Neural crest cell (in vitro differentiated cells): ENCODE results near the gene RNF220. TPM values are rescaled to one million over a fixed set of nuclear protein-coding genes. Genes with fewer than 3 reads are reported as not detected.

ENCODE experiments used
- DNase-seq: peaks from one replicate; pipeline ENCODE4 v3.0.0; 2021; ENCODE audit warnings: low read depth, mixed read lengths, low spot score
- H3K27ac Mint-ChIP-seq: one replicate; pipeline ENCODE4 v1.8.0; 2021; ENCODE audit warnings: mild to moderate bottlenecking, mixed read lengths; ENCODE audit not compliant: unreplicated experiment
- H3K27me3 Mint-ChIP-seq: 2 replicates; pipeline ENCODE4 v1.8.0; 2021; ENCODE audit warnings: low read depth, mild to moderate bottlenecking, mixed read lengths
- H3K36me3 Mint-ChIP-seq: 2 replicates; pipeline ENCODE4 v1.8.0; 2021; ENCODE audit warnings: low read depth, mild to moderate bottlenecking, mixed read lengths
- H3K4me1 Mint-ChIP-seq: 2 replicates; pipeline ENCODE4 v1.8.0; 2021; ENCODE audit warnings: mixed read lengths
- H3K4me3 Mint-ChIP-seq: one replicate; pipeline ENCODE4 v1.8.0; 2021; ENCODE audit warnings: mild to moderate bottlenecking, mixed read lengths
- H3K9me3 Mint-ChIP-seq: 2 replicates; pipeline ENCODE4 v1.8.0; 2021; ENCODE audit warnings: mixed read lengths
- CTCF ChIP-seq: fragments of 200-600 bp; sonication (generic); conservative IDR thresholded peaks from 2 replicates; pipeline ENCODE4 v1.5.0; 2021; ENCODE audit warnings: antibody characterized with exemption, mild to moderate bottlenecking
- total RNA-seq: library from RNA; stranded (reverse); gene quantifications from 2 replicates; pipeline ENCODE4 v1.2.1, GENCODE V29; 2021

Gene RNF220
- total RNA-seq, 1 donor from 2014 or later, result 96.7 TPM

DNA sequence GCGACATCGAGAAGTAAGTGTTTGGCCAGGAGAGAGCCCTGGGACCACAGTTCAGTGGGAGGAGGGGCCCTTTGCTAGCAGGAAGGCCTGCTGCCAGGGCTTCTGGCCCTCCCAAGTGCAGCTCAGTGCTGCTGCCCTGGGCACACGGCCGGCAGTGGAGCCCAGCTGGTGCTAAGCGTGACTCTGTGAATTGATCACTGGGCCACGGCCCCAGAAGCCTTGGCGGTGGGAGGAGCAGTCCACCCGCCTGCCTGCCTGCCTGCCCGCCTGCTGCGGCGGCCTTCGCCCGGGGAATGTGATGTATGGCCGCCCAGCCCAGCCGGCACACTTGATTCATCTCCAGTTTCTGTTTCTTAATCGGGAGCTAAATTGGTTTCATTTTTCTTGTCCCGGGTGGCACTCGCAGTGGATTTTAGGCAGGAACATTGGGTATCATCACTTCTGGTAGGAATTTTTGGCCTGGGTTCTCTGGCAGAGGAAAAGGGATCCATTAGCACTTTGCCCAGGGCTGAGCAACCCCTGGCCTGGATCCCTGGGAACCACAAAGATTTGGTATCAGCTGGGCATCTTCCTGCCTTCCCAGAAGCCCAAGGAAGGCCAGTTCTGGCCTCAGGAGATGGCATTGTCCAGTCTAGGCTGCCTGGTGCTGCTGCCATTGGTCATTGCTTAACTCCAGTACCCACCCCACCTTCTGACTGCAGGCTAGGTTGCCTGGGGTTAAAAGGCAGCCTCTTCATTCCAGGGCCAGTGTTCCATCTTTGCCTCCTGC lies 240.6 kb downstream of the RNF220 start:
- Mint-ChIP-seq H3K36me3 (peaks cover 7% of the 10 kb centered on the region), H3K9me3 (no peaks in the 10 kb centered on the region), H3K4me3 (no peak overlapping the region), H3K27ac (peak overlapping the region; percentile 62), H3K27me3 (no peaks in the 10 kb centered on the region), H3K4me1 (peaks cover 27% of the 10 kb centered on the region)
- DNase-seq, result no peak
- TF ChIP-seq CTCF, result no peak

GRCh38 chr1:44646261-44647110 lies 241.4 kb downstream of the RNF220 start:
- H3K9me3 Mint-ChIP-seq, result no peaks in the 10 kb centered on the region
- H3K27ac Mint-ChIP-seq, result no peak overlapping the region
- DNase-seq, result no peak
- no peak for TF ChIP-seq CTCF
- H3K36me3 Mint-ChIP-seq, result peaks cover 7% of the 10 kb centered on the region
- H3K27me3 Mint-ChIP-seq, result no peaks in the 10 kb centered on the region
- peaks cover 22% of the 10 kb centered on the region for H3K4me1 Mint-ChIP-seq
- no peak overlapping the region for H3K4me3 Mint-ChIP-seq

GRCh38 chr1:44647896-44648295 lies 242.8 kb downstream of the RNF220 start:
- H3K4me1 Mint-ChIP-seq, result peaks cover 17% of the 10 kb centered on the region
- H3K4me3 Mint-ChIP-seq, result no peak overlapping the region
- no peaks in the 10 kb centered on the region for H3K9me3 Mint-ChIP-seq
- peaks cover 5% of the 10 kb centered on the region for H3K36me3 Mint-ChIP-seq
- no peak for DNase-seq
- peak overlapping the region; percentile 85 for H3K27ac Mint-ChIP-seq
- no peaks in the 10 kb centered on the region for H3K27me3 Mint-ChIP-seq
- TF ChIP-seq CTCF, result no peak

DNA sequence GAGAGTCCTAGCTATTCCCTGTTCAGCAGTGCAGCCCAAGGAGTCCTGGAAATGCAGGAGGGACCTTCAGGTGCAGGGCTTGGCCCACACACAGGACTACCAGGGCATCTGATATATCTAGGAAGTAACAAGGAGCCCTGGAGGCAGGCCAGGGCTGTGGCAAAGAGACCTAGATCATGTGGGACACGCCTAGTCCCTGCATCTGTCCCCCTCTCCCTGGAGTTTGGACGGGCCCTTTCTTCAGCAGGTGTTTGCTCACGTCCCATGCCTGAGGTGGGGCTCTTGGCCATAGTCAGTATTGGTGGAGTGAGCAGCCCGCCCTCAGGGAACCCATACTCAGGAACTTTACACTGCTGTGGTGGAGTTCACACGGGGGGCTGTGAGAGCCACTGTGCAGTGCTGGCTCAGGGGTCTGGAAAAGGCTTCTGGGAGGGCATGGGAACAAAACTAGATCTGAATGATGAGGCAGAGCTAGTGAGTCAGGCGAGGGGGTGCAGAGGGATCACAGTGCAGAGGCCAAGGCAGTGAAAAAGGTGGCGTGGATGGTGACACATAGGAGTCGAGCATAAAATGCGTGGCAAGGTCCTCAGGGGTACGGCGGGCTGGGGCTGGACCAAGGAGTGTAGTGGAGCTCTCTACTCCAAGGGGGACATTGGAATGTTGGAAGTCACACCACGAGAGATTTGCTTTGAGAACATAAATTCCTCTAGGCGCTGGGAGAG lies 243.6 kb downstream of the RNF220 start:
- TF ChIP-seq CTCF, result no peak
- no peaks in the 10 kb centered on the region for H3K9me3 Mint-ChIP-seq
- peak overlapping the region; percentile 87 for H3K27ac Mint-ChIP-seq
- H3K36me3 Mint-ChIP-seq, result peaks cover 5% of the 10 kb centered on the region
- H3K4me1 Mint-ChIP-seq, result peaks cover 17% of the 10 kb centered on the region
- no peak for DNase-seq
- H3K4me3 Mint-ChIP-seq, result no peak overlapping the region
- no peaks in the 10 kb centered on the region for H3K27me3 Mint-ChIP-seq

- Mint-ChIP-seq H3K36me3 (peaks cover 5% of the 10 kb centered on the region), H3K27ac (no peak overlapping the region), H3K4me3 (no peak overlapping the region), H3K4me1 (peaks cover 17% of the 10 kb centered on the region), H3K9me3 (no peaks in the 10 kb centered on the region), H3K27me3 (no peaks in the 10 kb centered on the region)
- DNase-seq, result no peak
- no peak for TF ChIP-seq CTCF
Observed at GRCh38 chr1:44649788-44650158, 244.7 kb downstream of the RNF220 start.
